Lung (tissue), 12 donors: ENCODE data around the gene SUSD2. TPM values are rescaled to one million over a fixed set of nuclear protein-coding genes. Genes with fewer than 3 reads are reported as not detected.

Source experiments
- ATAC-seq: fragments of 200-7000 bp; cut with Tn5 transposase; one replicate; pipeline ENCODE4 v1.9.1; 2020; ENCODE audit warnings: moderate number of reproducible peaks; ENCODE audit not compliant: insufficient read depth, low FRiP score
- DNase-seq, 3 donors: peaks; one replicate each; pipeline ENCODE4 v3.0.0-alpha.2; 2013 to 2017
- H3K27ac ChIP-seq, 2 donors: one replicate each; pipeline ENCODE4 v1.5.1; 2013; ENCODE audit warnings: mild to moderate bottlenecking in 2 of 2, moderate library complexity in 2 of 2, control low read depth in 1 of 2, inconsistent platforms in 1 of 2, low read depth in 1 of 2, low read length in 1 of 2
- H3K27me3 ChIP-seq, 3 donors: one replicate each; pipeline ENCODE4 v1.5.1; 2013; ENCODE audit warnings: low read length in 2 of 3; ENCODE audit not compliant: control insufficient read depth in 3 of 3, insufficient read depth in 3 of 3
- H3K36me3 ChIP-seq, 4 donors: one replicate each; pipeline ENCODE4 v1.5.1; 2013; ENCODE audit warnings: low read length in 4 of 4, mild to moderate bottlenecking in 1 of 4, moderate library complexity in 1 of 4; ENCODE audit not compliant: control insufficient read depth in 4 of 4, insufficient read depth in 4 of 4
- H3K4me1 ChIP-seq, 5 donors: one replicate each; pipeline ENCODE4 v1.5.1; 2013; ENCODE audit warnings: low read length in 5 of 5, mild to moderate bottlenecking in 2 of 5, moderate library complexity in 1 of 5; ENCODE audit not compliant: control insufficient read depth in 5 of 5, insufficient read depth in 5 of 5
- H3K4me3 ChIP-seq: one replicate; pipeline ENCODE4 v1.5.1; 2013; ENCODE audit warnings: mild to moderate bottlenecking, control low read depth, moderate library complexity
- H3K9ac ChIP-seq, 2 donors: one replicate each; pipeline ENCODE4 v1.5.1; 2013; ENCODE audit warnings: low read length in 2 of 2, control low read depth in 1 of 2; ENCODE audit not compliant: insufficient read depth in 1 of 2
- H3K9me3 ChIP-seq, 4 donors: one replicate each; pipeline ENCODE4 v1.5.1; 2013; ENCODE audit warnings: low read length in 3 of 4, mild to moderate bottlenecking in 1 of 4, moderate library complexity in 1 of 4; ENCODE audit not compliant: control insufficient read depth in 4 of 4, insufficient read depth in 3 of 4
- WGBS, 2 donors: extraction: QIAGEN DNeasy Blood & Tissue Kit; methylation state at CpG; one replicate each; pipeline ENCODE4 v1.1.7; 2013; 5-methylcytosine and 5-hydroxymethylcytosine counted together
- polyA plus RNA-seq, 2 donors: library from polyadenylated mRNA; stranded (reverse); fragments of 200-250 nt; gene quantifications; one replicate each; pipeline ENCODE4 v1.2.1, GENCODE V29; 2013
- total RNA-seq, 2 donors: library from RNA; depleted of rRNA in 1 of 2; stranded (reverse); fragments of >200 nt in 1 of 2; gene quantifications; one replicate each; pipeline ENCODE4 v1.2.1, GENCODE V29; 2014 to 2021
- TF ChIP-seq, protein P1 (sequence below): IDR thresholded peaks from 2 replicates; pipeline ENCODE4 v1.5.1; 2012; ENCODE audit warnings: mild to moderate bottlenecking; ENCODE audit errors: control extremely low read depth, extremely low read depth
- donor health status: control.
- donor health status: control.
- donor health status: Bipolar disorder and iron deficiency.
- donor health status: healthy.
- donor health status: DM: yes; HTN: yes; CAD: no.

Gene SUSD2
- total and polyA plus RNA-seq, 4 donors, result 15.9 to 192 (median 49.7) TPM

GRCh38 chr22:24166811-24167210 lies 14.5 kb upstream of the SUSD2 start:
- H3K4me1 ChIP-seq, result peaks cover 0 to 7% (median 3%) of the 10 kb centered on the region in 5 donors
- no peak overlapping the region for H3K27ac ChIP-seq
- WGBS, 2 donors, result 96% methylated on average over 20 of the region's 20 CpGs
- no peaks in the 10 kb centered on the region for H3K27me3 ChIP-seq
- no peak overlapping the region for H3K9ac ChIP-seq
- TF ChIP-seq, protein P1, sequence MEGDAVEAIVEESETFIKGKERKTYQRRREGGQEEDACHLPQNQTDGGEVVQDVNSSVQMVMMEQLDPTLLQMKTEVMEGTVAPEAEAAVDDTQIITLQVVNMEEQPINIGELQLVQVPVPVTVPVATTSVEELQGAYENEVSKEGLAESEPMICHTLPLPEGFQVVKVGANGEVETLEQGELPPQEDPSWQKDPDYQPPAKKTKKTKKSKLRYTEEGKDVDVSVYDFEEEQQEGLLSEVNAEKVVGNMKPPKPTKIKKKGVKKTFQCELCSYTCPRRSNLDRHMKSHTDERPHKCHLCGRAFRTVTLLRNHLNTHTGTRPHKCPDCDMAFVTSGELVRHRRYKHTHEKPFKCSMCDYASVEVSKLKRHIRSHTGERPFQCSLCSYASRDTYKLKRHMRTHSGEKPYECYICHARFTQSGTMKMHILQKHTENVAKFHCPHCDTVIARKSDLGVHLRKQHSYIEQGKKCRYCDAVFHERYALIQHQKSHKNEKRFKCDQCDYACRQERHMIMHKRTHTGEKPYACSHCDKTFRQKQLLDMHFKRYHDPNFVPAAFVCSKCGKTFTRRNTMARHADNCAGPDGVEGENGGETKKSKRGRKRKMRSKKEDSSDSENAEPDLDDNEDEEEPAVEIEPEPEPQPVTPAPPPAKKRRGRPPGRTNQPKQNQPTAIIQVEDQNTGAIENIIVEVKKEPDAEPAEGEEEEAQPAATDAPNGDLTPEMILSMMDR, result no peak
- H3K4me3 ChIP-seq, result no peak overlapping the region
- no peak for DNase-seq
- H3K36me3 ChIP-seq, result peaks cover 0 to 77% (median 52%) of the 10 kb centered on the region in 4 donors
- H3K9me3 ChIP-seq, result no peaks in the 10 kb centered on the region
- no peak for ATAC-seq

GRCh38 chr22:24169439-24170058 lies 11.7 kb upstream of the SUSD2 start:
- Histone ChIP-seq H3K4me3 (no peak overlapping the region), H3K4me1 (peaks cover 0 to 3% (median 0%) of the 10 kb centered on the region in 5 donors), H3K9ac (no peak overlapping the region), H3K36me3 (peaks cover 0 to 78% (median 47%) of the 10 kb centered on the region in 4 donors), H3K9me3 (no peaks in the 10 kb centered on the region), H3K27me3 (no peaks in the 10 kb centered on the region), H3K27ac (no peak overlapping the region)
- no peak for ATAC-seq
- TF ChIP-seq, protein P1, result no peak
- 83 to 85% methylated on average over 10 to 12 of the region's 12 CpGs for WGBS, 2 donors
- DNase-seq, result no peak

- TF ChIP-seq, protein P1, result no peak
- H3K27ac ChIP-seq, result no peak overlapping the region
- DNase-seq, result no peak
- H3K9me3 ChIP-seq, result no peaks in the 10 kb centered on the region
- H3K4me3 ChIP-seq, result no peak overlapping the region
- H3K4me1 ChIP-seq, result peaks cover 0 to 2% (median 0%) of the 10 kb centered on the region in 5 donors
- peaks cover 0 to 72% (median 43%) of the 10 kb centered on the region in 4 donors for H3K36me3 ChIP-seq
- H3K27me3 ChIP-seq, result no peaks in the 10 kb centered on the region
- 88 to 90% methylated on average over 12 of the region's 12 CpGs for WGBS, 2 donors
- no peak overlapping the region for H3K9ac ChIP-seq
- ATAC-seq, result no peak
These were observed 11.1 kb upstream of the SUSD2 start for GRCh38 chr22:24170188-24170587.

GRCh38 chr22:24170632-24171031 lies 10.7 kb upstream of the SUSD2 start:
- WGBS, 2 donors, result 88 to 94% methylated on average over 5 of the region's 5 CpGs
- Histone ChIP-seq H3K9ac (no peak overlapping the region), H3K27me3 (no peaks in the 10 kb centered on the region), H3K27ac (no peak overlapping the region), H3K4me1 (peaks cover 0 to 2% (median 0%) of the 10 kb centered on the region in 5 donors), H3K9me3 (no peaks in the 10 kb centered on the region), H3K36me3 (peaks cover 0 to 71% (median 39%) of the 10 kb centered on the region in 4 donors), H3K4me3 (no peak overlapping the region)
- no peak for ATAC-seq
- no peak for DNase-seq
- TF ChIP-seq, protein P1, result no peak
